Mesothelial cell of epicardium (in vitro differentiated cells): ENCODE data around the gene TIMP3. TPM values are rescaled to one million over a fixed set of nuclear protein-coding genes. Genes with fewer than 3 reads are reported as not detected.

Source experiments
- DNase-seq, 2 experiments: peaks; one replicate each; pipeline ENCODE4 v3.0.0; 2021; ENCODE audit warnings: low spot score in 2 of 2; ENCODE audit not compliant: unreplicated experiment in 2 of 2
- H3K27ac Mint-ChIP-seq: 2 replicates; pipeline ENCODE4 v1.8.0; 2021; ENCODE audit warnings: mixed read lengths
- H3K27me3 Mint-ChIP-seq: 2 replicates; pipeline ENCODE4 v1.8.0; 2021; ENCODE audit warnings: low read depth, mixed read lengths
- H3K36me3 Mint-ChIP-seq: 2 replicates; pipeline ENCODE4 v1.8.0; 2021; ENCODE audit warnings: mixed read lengths
- H3K4me1 Mint-ChIP-seq: 2 replicates; pipeline ENCODE4 v1.8.0; 2021; ENCODE audit warnings: mixed read lengths
- H3K4me3 Mint-ChIP-seq: 2 replicates; pipeline ENCODE4 v1.8.0; 2021; ENCODE audit warnings: mild to moderate bottlenecking, moderate library complexity, mixed read lengths
- H3K9me3 Mint-ChIP-seq: 2 replicates; pipeline ENCODE4 v1.8.0; 2021; ENCODE audit warnings: mixed read lengths
- CTCF ChIP-seq: fragments of 200-600 bp; sonication (generic); IDR thresholded peaks from one replicate; pipeline ENCODE4 v1.5.0; 2021; ENCODE audit warnings: antibody characterized with exemption; ENCODE audit not compliant: unreplicated experiment
- total RNA-seq: library from RNA; stranded (reverse); gene quantifications from 3 replicates; pipeline ENCODE4 v1.2.1, GENCODE V29; 2021

Gene TIMP3
- total RNA-seq, 1 donor from 2014 or later, result 67.2 TPM

DNA sequence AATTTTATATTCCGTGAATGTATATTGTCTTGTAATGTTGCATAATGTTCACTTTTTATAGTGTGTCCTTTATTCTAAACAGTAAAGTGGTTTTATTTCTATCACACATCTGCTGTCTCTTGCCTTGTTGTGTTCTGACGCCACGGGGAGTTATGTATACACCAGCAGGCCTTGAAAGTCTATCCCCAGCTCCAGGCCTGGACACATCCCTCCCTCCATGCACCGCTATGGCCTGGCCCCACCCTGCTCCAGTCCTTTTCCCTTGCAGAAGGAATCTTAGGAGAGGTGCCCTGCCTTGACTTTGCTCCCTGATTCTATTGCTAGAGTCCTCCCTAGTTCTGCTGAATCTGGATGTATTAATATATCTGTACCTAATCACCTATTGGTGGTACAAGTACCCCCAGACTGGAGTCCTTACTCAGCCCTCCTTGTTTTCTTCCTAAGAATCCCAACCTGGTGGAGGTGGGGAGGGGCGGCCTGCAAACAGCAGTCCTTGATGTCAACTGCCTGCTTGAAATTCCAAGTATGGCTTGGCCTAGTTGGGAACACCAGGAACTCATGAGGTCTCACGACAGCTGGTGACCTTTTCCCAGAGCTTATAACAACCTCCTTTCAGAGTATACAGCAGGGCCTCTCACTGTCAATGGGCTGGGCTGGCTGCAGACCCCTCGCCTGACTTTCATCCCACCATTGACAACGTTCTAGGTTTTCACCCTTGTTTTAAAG, 61.6 kb downstream of the TIMP3 start:
- Mint-ChIP-seq H3K4me3 (no peak overlapping the region), H3K27ac (no peak overlapping the region), H3K36me3 (peaks cover 23% of the 10 kb centered on the region), H3K27me3 (no peaks in the 10 kb centered on the region), H3K9me3 (no peaks in the 10 kb centered on the region), H3K4me1 (no peaks in the 10 kb centered on the region)
- no peak for TF ChIP-seq CTCF
- DNase-seq, result no peak

- TF ChIP-seq CTCF, result no peak
- no peak overlapping the region for H3K4me3 Mint-ChIP-seq
- no peak overlapping the region for H3K27ac Mint-ChIP-seq
- peaks cover 19% of the 10 kb centered on the region for H3K36me3 Mint-ChIP-seq
- H3K4me1 Mint-ChIP-seq, result no peaks in the 10 kb centered on the region
- no peak for DNase-seq
- no peaks in the 10 kb centered on the region for H3K9me3 Mint-ChIP-seq
- H3K27me3 Mint-ChIP-seq, result peaks cover 2% of the 10 kb centered on the region
These were observed 62.5 kb downstream of the TIMP3 start for GRCh38 chr22:32864041-32864440.

- peaks cover 14% of the 10 kb centered on the region for H3K36me3 Mint-ChIP-seq
- H3K4me3 Mint-ChIP-seq, result no peak overlapping the region
- no peaks in the 10 kb centered on the region for H3K4me1 Mint-ChIP-seq
- DNase-seq, result no peak
- H3K9me3 Mint-ChIP-seq, result no peaks in the 10 kb centered on the region
- no peak for TF ChIP-seq CTCF
- H3K27me3 Mint-ChIP-seq, result peaks cover 2% of the 10 kb centered on the region
- H3K27ac Mint-ChIP-seq, result no peak overlapping the region
These were observed 63.1 kb downstream of the TIMP3 start for GRCh38 chr22:32864596-32864995.

DNA sequence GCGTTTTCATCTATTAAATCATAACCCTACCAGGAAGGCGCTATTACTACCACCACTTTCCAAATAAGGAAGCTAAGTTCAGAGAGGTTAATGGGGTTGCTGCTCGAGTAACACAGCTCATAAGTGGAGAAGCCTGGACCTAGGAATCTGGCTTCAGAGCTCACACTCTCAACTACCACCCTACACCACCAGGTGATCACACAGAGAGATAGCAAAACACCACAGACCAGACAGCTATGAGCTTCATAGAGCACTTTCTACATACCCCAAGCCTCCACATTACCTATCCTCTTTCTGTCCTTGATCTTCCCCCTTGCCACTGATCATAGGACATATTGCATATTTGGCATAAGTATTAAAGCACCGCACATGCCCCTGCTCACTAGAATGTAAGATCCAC, 65.4 kb downstream of the TIMP3 start:
- no peak overlapping the region for H3K4me3 Mint-ChIP-seq
- H3K9me3 Mint-ChIP-seq, result no peaks in the 10 kb centered on the region
- no peak overlapping the region for H3K27ac Mint-ChIP-seq
- DNase-seq, result no peak
- TF ChIP-seq CTCF, result no peak
- peaks cover 7% of the 10 kb centered on the region for H3K36me3 Mint-ChIP-seq
- H3K4me1 Mint-ChIP-seq, result no peaks in the 10 kb centered on the region
- peaks cover 2% of the 10 kb centered on the region for H3K27me3 Mint-ChIP-seq

- H3K27me3 Mint-ChIP-seq, result peaks cover 2% of the 10 kb centered on the region
- no peaks in the 10 kb centered on the region for H3K36me3 Mint-ChIP-seq
- H3K9me3 Mint-ChIP-seq, result no peaks in the 10 kb centered on the region
- no peak overlapping the region for H3K4me3 Mint-ChIP-seq
- no peaks in the 10 kb centered on the region for H3K4me1 Mint-ChIP-seq
- TF ChIP-seq CTCF, result no peak
- no peak overlapping the region for H3K27ac Mint-ChIP-seq
- no peak for DNase-seq
These were observed 67.4 kb downstream of the TIMP3 start for GRCh38 chr22:32868946-32869345.
